ENCODE results near the gene PEX7. TPM values are rescaled to one million over a fixed set of nuclear protein-coding genes. Genes with fewer than 3 reads are reported as not detected.
"Not testable (repeated sequence)": the region's sequence is repeated elsewhere in the genome, so short reads cannot be mapped to it uniquely, and the experiment has no call there.

The PEX7 gene
- total RNA-seq, 1 donor from 2014 or later, result 14.1 TPM

DNA sequence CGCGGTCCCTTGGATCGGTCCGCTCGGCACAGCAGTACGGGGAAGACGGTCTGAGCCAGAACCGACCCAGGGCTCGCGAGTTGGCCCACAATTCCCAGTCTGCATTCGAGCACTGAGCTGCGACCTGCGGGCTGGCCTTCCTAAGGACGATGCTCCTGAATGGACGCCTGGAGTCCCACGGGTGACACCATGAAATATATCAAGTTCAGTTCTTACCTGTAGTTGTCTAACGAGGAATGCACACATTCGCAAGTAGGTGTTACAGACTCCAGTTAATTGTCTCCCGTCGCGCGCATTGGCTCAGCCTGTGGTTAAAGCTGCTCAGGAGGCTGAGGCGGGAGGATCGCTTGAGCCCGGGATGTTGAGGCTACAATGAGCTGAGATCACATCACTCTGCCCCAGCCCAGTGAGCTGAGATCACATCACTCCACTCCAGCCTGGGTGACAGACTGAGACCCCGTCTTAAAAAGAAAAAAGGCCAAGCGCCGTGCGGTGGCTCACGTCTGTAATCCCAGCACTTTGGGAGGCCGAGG lies 802 bp downstream of the PEX7 start:
- DNase-seq, result peak; percentile 34
- ATAC-seq, result no peak
- intact Hi-C loops (cut with micrococcal nuclease), result no loop called here

DNA sequence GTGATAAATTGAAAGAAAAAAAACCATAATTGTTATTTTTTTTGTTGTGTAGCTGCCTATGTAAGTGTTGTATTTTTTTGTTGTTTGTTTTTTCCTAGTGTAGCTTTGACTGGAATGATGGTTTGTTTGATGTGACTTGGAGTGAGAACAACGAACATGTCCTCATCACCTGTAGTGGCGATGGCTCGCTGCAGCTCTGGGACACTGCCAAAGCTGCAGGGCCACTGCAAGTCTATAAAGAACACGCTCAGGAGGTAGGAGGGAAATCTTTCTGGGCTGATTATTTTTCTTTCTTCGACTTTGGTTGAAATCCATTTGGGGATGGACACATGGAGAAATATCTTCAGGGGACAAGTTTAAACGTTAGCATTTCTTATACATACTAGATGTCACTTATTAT lies 3.8 kb downstream of the PEX7 start:
- ATAC-seq (no peak), DNase-seq (peak; percentile 70)
- intact Hi-C loops (cut with micrococcal nuclease), result no loop called here

DNA sequence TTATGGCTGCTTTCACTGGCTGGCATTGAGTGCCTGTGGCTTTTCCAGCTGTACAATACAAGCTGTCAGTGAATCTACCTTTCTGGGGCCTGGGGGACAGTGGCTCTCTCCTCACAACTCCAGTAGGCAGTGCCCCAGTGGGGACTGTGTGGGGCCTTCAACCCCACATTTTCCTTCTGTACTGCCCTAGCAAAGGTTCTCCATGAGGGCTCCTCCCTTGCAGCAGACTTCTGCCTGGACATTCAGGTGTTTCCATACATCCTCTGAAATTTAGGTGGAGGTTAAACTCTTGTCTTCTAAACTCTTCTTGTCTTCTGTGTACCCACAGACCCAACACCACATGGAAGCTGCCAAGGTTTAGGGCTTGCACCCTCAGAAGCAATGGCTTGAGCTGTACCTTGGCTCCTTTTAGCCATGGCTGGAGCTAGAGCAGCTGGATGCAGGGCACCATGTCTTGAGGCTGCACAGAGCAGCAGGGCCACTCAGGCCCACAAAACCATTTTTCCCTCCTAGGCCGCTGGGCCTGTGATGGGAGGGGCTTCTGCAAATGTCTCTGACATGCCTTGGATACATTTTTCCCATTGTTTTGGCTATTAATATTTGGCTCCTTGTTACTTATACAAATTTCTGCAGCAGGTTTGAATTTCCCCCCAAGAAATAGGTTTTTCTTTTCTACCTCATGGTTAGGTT lies 9.6 kb downstream of the PEX7 start:
- intact Hi-C loops (cut with micrococcal nuclease), result no loop called here
- no peak for DNase-seq
- ATAC-seq, result no peak

DNA sequence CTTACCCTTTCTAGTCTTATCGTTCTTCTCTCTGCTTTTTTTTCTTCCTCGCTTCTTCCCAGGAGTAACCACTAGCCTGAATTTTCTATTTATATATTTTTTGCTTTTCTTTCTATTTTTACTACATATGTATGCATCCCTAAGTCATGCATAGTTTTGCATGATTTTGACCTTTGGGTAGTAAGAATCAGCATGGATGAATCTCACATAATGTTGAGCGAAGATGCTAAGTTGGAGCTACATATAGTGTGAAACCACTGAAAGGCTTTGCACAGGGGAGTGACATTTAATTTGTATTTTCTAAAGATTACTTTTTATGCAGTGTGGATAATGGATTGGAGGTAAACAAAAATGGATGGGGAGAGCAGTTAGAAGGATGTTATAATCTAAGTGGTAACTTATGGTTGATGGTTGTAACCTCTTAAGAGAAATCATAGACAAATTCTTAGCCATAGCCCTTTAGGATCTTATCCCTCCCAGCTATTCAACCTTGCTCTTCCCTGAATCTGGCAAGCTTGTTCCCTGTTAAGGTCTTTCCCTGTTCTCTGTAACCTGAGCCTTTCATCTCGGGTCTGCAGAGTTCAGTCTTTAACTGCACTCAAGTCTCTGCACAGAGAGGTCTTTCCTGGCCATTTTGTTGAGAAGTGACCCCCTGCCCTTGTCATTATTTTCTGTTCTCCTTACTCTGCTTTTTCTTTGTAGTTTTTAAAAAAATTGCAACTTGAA lies 18.0 kb downstream of the PEX7 start:
- intact Hi-C loops (cut with micrococcal nuclease), result no loop called here
- ATAC-seq (no peak), DNase-seq (no peak)

DNA sequence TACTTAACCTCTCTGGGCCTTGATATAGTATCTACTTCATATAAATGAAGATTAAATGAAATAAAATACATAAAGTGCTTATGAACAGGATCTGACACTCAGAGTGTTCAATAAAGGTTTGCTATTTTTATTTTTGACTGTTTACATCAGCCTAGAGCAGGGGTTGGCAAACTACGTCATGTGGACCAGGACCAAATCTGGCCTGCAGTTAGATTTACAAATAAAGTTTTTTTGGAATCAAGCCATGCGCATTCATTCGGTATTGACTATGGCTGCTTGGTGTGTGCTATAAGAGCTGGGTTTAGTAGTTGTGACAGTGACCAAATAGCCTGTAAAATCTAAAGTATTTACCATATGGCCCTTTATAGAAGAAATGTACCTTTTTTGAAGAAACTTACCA lies 20.8 kb downstream of the PEX7 start:
- intact Hi-C loops (cut with micrococcal nuclease), result no loop called here
- no peak for DNase-seq
- peak; percentile 9 for ATAC-seq

DNA sequence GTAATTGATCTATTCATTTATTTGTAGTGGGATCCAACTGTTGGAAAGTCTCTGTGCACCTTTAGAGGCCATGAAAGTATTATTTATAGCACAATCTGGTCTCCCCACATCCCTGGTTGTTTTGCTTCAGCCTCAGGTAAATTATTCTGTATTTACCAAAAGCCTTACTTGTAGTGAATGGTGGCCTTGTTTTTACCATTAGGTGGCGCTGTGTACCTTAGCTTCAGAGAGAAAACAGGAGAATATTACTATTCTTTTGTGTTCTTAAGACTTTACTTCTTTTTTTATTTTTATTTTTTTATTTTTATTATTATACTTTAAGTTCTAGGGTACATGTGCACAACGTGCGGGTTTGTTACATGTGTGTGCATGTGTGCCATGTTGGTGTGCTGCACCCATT lies 23.7 kb downstream of the PEX7 start:
- DNase-seq (no peak), ATAC-seq (peak; percentile 50)
- intact Hi-C loops (cut with micrococcal nuclease), result no loop called here

DNA sequence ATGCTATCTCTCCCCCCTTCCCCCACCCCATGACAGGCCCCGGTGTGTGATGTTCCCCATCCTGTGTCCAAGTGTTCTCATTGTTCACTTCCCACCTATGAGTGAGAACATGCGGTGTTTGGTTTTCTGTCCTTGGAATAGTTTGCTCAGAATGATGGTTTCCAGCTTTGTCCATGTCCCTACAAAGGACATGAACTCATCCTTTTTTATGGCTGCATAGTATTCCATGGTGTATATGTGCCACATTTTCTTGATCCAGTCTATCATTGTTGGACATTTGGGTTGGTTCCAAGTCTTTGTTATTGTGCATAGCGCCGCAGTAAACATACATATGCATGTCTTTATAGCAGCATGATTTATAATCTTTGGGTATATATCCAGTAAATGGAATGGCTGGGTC lies 24.1 kb downstream of the PEX7 start:
- ATAC-seq; intact Hi-C loops (cut with micrococcal nuclease); DNase-seq: not testable (repeated sequence)

DNA sequence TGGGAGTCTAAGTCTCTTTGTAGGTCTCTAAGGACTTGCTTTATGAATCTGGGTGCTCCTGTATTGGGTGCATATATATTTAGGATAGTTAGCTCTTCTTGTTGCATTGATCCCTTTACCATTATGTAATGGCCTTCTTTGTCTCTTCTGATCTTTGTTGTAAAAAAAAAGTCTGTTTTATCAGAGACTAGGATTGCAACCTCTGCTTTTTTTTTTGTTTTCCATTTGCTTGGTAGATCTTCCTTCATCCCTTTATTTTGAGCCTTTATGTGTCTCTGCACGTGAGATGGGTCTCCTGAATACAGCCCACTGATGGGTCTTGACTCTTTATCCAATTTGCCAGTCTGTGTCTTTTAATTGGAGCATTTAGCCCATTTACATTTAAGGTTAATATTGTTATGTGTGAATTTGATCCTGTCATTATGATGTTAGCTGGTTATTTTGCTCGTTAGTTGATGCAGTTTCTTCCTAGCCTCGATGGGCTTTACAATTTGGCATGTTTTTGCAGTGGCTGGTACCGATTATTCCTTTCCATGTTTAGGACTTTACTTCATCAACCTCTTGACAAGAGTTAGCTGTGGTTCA lies 27.7 kb downstream of the PEX7 start:
- DNase-seq; intact Hi-C loops (cut with micrococcal nuclease); ATAC-seq: not testable (repeated sequence)

DNA sequence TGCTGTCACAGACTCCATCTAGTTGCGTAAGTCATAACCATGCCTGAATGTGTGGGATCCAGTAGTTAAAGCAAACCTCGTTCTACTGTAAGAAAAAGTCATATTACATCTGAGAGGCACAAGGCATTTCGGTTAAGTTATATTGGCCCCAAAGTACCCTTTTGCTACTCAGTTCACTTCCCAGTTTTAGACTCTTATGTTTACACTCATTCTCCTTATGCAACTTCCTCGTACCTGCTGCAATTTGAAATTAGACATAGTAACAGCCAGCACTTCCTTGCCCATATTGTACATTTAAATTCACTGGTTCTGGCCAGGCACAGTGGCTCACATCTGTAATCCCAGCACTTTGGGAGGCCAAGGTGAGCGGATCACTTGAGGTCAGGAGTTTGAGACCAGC lies 37.0 kb downstream of the PEX7 start:
- no peak for ATAC-seq
- intact Hi-C loops (cut with micrococcal nuclease), result no loop called here
- no peak for DNase-seq

DNA sequence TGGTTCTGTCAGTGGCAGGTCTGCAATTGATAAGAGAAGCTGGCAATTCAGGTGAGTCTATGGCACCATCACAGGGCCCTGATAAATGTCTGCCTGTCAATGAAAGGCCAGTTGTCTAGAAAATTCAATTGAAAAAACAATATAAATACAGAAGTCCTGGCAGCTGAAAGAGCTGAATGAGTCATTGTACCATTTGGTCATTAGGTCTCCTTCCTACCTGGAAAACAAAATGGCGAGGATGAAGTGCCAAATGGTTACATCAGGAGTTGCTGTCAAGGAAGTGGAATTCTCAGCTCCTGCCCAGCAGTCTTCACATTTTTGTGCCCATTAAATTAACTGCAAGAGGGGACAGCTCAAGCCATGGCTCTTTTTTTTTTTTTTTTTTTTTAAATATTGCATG lies 37.7 kb downstream of the PEX7 start:
- intact Hi-C loops (cut with micrococcal nuclease), result no loop called here
- no peak for ATAC-seq
- DNase-seq, result no peak

DNA sequence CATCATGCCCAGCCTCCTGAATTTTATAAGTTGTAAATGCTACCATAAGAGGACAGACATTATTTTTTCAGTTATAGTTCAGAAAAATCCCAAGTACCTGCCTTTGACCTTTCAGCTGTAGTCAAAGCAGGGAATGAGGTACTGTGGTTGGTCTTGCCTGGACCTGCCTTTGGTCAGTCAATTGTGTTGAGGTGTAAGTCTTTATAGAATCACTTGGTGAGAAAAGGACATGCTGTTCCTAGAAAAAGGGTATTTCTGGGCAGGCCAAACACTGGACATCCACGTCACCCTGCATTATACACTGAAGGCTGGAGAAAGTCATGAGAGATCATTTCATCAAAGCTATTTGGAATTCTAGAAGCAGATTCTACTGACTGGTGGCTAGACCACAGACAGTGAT lies 40.3 kb downstream of the PEX7 start:
- no peak for DNase-seq
- intact Hi-C loops (cut with micrococcal nuclease), result no loop called here
- no peak for ATAC-seq

DNA sequence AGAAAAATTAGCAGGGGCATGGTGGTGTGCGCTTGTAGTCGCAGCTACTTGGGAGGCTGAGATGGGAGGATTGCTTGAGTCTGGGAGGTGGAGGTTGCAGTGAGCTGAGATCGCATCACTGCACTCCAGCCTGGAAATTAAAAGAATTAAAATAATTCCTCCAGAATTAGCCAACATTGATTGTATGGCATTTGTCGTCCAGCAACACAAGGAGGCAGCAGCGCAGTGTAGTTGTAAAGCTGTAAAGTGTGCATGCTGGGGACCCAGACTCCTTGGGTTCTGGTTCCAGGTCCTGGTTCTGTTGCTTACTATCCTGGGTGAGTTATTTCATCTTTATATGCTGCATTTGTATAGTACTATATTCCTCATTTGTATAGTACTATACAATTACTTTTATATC lies 41.4 kb downstream of the PEX7 start:
- ATAC-seq, result no peak
- intact Hi-C loops (cut with micrococcal nuclease), result no loop called here
- DNase-seq, result no peak

DNA sequence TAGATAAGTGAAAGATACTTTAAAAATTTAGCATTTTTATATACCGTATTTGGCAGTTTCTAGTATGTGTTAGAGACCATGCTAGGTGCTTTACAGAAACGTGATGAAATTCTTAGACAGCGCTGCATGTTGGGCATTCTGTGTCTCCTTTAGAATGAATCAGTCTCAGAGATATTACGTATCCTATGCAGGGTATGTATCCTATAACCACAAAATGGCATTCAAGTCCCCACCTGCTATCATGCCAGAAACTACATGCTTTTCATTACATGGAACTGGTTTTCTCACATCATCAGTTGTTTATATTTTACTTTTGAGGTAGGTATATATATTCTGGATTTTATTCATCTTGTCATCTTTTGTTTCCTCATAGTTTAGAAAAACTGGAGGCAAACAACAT lies 42.3 kb downstream of the PEX7 start:
- intact Hi-C loops (cut with micrococcal nuclease), result no loop called here
- DNase-seq (no peak), ATAC-seq (no peak)

DNA sequence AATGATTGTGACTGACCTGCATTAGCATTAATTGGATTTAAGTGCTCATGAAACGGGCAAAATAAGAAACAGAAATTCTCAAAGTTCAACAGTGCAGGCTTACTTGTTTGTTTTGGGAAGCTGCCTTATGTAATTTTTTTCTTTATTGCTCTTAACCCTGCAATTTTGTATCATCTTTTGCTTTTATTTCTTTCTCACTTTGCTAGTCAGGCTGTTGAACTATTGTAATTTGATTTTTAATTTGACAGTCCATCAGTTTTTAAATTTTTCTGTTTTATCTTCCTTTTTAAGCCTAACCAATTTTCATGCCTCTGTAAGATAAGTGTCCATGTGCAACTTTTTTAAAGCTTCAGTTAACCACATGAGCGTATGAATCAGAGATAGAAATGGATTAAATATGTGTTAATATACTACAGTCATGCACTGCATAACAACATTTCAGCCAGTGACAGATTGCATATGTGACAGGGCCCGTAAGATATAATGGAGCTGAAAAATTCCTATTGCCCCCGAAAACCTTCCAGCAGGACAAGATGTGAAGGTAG lies 44.6 kb downstream of the PEX7 start:
- intact Hi-C loops (cut with micrococcal nuclease), result no loop called here
- no peak for DNase-seq
- ATAC-seq, result no peak

DNA sequence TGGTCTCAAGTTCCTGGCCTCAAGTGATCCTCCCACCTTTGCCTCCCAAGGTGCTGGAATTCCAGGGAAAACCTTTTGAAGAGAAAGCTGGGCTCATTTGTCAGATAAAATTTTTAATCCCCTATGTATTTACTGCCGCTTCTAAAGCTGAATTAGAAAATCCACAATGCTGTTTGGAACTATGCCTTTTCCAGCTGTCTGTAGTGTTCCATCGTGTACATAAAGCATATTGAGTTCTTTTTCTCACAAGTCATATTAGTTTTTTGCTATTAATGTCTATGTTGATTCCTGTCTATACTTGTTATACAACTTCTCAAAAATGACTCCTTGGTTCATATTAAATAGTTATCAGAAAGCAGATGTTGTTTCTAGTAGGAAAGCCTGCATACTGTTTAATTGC lies 47.1 kb downstream of the PEX7 start:
- no peak for DNase-seq
- intact Hi-C loops (cut with micrococcal nuclease), result no loop called here
- no peak for ATAC-seq

DNA sequence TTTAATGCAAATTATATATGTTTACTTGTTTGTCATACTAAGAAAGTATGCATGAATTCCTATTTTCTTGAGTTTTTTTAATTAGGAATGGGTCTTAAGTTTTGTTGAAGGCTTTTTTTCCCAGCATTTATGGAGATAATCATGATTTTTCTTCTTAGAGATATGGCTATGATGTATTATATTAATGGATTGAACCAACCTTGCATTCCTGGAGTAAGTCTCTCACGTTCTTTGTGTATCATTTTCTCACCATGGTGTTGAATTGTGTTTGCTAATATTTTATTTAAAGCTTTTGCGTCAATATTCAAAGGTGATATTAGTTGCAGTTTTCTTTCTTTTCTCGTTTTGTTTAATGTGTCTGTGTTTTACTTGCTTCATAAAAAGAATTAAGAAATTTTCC lies 51.4 kb downstream of the PEX7 start:
- no peak for ATAC-seq
- intact Hi-C loops (cut with micrococcal nuclease), result no loop called here
- DNase-seq, result no peak

DNA sequence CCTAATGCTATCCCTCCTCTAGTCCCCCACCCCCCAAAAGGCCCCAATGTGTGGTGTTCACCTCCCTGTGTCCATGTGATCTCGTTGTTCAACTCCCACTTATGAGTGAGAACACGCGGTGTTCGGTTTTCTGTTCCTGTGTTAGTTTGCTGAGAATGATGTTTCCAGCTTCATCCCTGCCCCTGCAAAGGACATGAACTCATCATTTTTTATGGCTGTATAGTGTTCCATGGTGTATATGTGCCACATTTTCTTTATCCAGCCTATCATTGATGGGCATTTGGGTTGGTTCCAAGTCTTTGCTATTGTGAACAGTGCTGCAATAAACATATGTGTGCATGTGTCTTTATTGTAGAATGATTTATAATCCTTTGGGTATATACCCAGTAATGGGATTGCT lies 54.1 kb downstream of the PEX7 start:
- intact Hi-C loops (cut with micrococcal nuclease); DNase-seq; ATAC-seq: not testable (repeated sequence)

DNA sequence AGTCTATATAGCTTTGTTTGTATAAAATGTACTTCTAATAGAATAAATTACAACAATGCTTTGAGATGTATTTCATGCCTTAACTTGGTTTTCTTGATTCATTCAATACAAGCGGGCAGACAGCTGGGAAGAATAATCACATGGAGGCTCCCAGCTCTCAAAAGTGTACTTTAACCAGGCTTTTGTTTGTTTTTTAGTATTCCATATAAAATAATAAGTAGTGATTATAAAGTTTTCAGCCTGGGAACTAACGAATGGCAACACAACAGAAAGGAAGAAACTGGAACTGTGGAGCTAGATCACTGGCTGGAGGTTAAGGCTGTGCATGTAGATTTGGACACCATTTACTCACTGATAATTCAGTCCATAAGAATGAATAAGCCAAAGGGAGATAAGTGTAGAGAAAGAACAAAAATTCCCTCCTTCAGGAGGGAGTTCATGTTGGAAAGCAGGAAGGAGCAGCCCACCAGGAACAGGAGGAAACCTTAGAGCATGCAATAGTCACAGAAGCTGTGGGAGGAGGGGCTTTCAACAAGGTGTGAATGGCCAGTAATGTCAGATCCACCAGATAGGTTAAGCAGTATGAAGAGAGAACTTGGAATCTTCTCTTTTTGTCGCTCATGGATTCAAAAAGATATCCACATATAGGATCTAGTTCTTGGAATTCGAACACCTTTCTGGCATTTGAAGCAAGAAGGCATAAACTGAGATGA lies 58.5 kb downstream of the PEX7 start:
- DNase-seq, result no peak
- no peak for ATAC-seq
- intact Hi-C loops (cut with micrococcal nuclease), result no loop called here

DNA sequence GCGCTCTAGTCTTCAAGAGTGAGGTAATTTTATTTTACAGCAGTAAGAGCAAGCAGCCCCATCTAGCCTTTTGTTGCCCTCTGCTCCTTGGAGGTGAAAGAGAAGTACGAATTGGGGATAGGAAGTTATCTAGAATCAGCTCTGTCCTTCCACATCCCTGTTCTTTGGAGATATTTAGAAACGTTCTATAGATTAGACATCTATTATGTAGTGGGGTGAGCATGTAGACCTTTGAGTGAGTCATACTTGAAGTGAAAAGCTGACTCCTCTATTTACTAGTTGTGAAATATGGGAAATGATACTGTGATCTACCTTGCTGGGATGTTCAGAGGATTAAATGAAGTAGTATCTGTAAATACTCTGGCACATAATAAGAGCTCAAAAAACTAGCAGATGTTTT lies 63.7 kb downstream of the PEX7 start:
- ATAC-seq (no peak), DNase-seq (no peak)
- intact Hi-C loops (cut with micrococcal nuclease), result no loop called here

DNA sequence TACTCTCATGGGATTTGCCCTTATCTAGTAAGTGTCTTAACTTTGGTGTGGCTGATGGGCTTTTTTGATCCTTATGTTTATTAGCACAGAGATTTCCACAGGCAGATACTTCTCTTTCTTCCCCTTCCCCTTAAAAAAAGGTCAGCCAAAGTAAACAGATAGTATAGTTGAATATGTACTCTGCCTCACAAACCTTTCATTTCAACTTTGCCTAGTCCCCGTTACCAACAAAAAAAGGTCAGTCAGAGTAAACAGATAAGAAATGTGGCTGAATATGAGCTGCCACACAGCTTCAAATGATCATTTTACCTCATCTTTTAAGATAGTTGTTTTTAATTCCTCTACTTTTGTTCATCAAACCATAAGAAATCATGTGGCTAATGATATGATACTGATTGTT lies 65.6 kb downstream of the PEX7 start:
- intact Hi-C loops (cut with micrococcal nuclease), result no loop called here
- no peak for DNase-seq
- ATAC-seq, result no peak
